Spinal cord (tissue), 10 donors: ENCODE measurements around the gene AVPI1. TPM values are rescaled to one million over a fixed set of nuclear protein-coding genes. Genes with fewer than 3 reads are reported as not detected.

Experiments used
- DNase-seq, 6 donors: peaks; one replicate each; pipeline versions ENCODE4 v3.0.0 to v3.0.0-alpha.2; 2013 to 2015; ENCODE audit warnings: low spot score in 6 of 6, low read depth in 4 of 6
- H3K27ac ChIP-seq: one replicate; pipeline ENCODE4 v1.5.1; 2013; ENCODE audit warnings: low read depth, low read length, control low read depth
- H3K27me3 ChIP-seq: one replicate; pipeline ENCODE4 v1.6.1; 2013; ENCODE audit warnings: low read length; ENCODE audit not compliant: control insufficient read depth, insufficient read depth
- H3K36me3 ChIP-seq: one replicate; pipeline ENCODE4 v1.6.1; 2013; ENCODE audit warnings: low read length; ENCODE audit not compliant: control insufficient read depth, insufficient read depth
- H3K4me1 ChIP-seq: one replicate; pipeline ENCODE4 v1.6.1; 2013; ENCODE audit warnings: low read length; ENCODE audit not compliant: control insufficient read depth, insufficient read depth
- H3K4me3 ChIP-seq: one replicate; pipeline ENCODE4 v1.5.1; 2013; ENCODE audit warnings: low read depth, low read length, control low read depth
- H3K9me3 ChIP-seq: one replicate; pipeline ENCODE4 v1.6.1; 2013; ENCODE audit warnings: low read length; ENCODE audit not compliant: control insufficient read depth, insufficient read depth
- WGBS: methylation state at CpG from one replicate; pipeline ENCODE4 v1.1.5; 2013; ENCODE audit warnings: missing lambda C conversion rate; ENCODE audit not compliant: insufficient coverage; 5-methylcytosine and 5-hydroxymethylcytosine counted together
- long read RNA-seq, 4 donors: transcript quantifications; one replicate each; lab custom pipeline, GENCODE V29; 2026
- polyA plus RNA-seq, 2 donors: library from polyadenylated mRNA; unstranded; fragments of 120-200 nt; gene quantifications; one replicate each; pipeline ENCODE4 v1.2.1, GENCODE V29; 2013; ENCODE audit not compliant: insufficient read length in 2 of 2
- total RNA-seq, 2 donors: library from RNA; depleted of rRNA in 1 of 2; stranded (reverse); fragments of 120-200 nt in 1 of 2; fragments of >200 nt in 1 of 2; gene quantifications; one replicate each; pipeline versions ENCODE4 v1.2.3 to v1.2.4, GENCODE V29; 2013 to 2014
- donor health status: healthy.

Gene AVPI1
- total RNA-seq (10 to 100 TPM; 11.6 to 18.7 TPM), polyA plus RNA-seq (10 to 100 TPM in 1 of 2 donors, 1 to 10 TPM in 1; 8.2 to 15.2 TPM)
- long read RNA-seq, donor 1, transcript AVPI1-201 (3 exons, 1,457 nt): major isoform, 11 of 25 reads
- long read RNA-seq, donor 1, partial matches to known transcripts: 14 of 25 reads
- long read RNA-seq, donor 1, other reads (novel, unspliced or antisense): 0 of 25 reads
- long read RNA-seq, donor 2, partial matches to known transcripts: 0 of 2 reads
- long read RNA-seq, donor 2, other reads (novel, unspliced or antisense): 0 of 2 reads
- long read RNA-seq, donor 3, transcript AVPI1-201 (3 exons, 1,457 nt): major isoform, 5 of 5 reads
- long read RNA-seq, donor 3, partial matches to known transcripts: 0 of 5 reads
- long read RNA-seq, donor 3, other reads (novel, unspliced or antisense): 0 of 5 reads
- long read RNA-seq, donor 4, partial matches to known transcripts: 6 of 9 reads
- long read RNA-seq, donor 4, other reads (novel, unspliced or antisense): 0 of 9 reads

DNA sequence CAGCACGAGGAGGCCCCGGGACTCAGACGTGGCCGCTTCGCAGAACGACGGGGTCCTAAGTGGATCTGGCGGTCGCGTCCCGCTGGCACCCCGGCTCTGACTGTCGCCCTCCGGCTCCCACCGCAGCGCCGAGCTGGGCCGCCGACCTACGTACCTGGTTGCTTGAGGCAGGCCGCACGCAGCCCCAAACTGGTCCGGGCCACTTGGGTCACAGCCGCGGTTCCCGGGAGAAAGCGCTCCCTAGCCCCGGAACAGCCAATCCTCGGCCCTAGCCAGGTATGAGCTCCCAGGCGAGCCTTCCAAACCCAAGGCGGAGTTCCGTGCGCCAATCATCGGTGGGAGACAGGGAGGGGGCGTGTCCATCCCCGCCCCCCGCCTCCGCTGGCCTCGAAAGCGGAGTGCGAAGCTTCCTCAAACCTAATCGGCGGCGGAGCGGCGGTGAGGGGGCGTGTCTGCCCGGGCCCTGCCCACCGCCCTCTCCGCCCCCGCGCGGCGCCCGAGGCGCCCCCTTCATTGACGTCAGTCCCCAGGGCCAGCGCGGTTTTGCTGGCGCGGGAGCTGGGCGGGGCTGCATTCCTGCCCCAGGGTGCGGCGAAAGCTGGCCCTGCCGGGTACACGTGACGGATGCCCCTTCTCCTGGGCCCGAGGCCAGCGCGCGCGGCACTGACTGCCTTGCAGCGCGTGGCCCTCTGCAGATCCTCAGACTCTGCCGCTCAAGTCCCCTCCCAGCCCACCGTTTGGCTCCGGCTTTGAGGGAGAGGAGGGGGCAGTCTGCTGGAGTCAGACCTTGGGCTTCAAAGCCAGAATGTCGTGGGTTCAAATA is at the start of gene AVPI1:
TSS of gene AVPI1 (minus strand) at position 280 of the 823 bp plus-strand sequence. CDS start 7,336 bp downstream, outside the sequence.
- WGBS: under 1% methylated on average over 77 of the region's 78 CpGs
- Histone ChIP-seq H3K27ac (peak within 1 kb of the TSS; percentile 88), H3K27me3 (no peaks in the 10 kb centered on the region), H3K4me1 (peaks cover 35% of the 10 kb centered on the region), H3K4me3 (peak within 1 kb of the TSS; percentile 84), H3K36me3 (no peaks in the 10 kb centered on the region), H3K9me3 (no peaks in the 10 kb centered on the region)
- peak; percentile 83 to 98 (median 88) for DNase-seq

DNA sequence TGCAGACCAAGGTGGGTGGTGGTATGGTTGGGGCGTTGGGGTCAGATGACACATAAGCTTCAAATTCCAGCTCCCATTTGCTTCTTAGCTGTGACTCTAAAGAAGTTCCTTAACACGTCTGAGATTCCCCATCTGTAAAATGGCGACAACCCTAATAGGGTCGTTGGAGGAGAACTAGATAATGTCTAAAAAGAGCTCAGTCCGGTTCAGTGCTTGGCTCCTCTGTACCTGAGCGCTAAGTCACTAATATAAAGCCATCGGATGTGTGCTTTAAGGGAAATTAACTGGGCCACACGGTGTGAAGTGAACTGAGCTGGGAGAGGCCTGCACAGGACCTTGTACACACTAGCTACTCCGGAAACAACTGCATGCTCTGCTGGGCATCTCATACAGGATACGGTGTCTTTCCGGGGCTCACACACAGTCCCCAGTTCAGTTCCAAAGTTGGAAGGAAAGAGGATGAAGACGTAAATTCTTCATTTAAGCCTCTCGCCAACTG is 49.4 kb upstream of the AVPI1 start:
- whole genome bisulfite sequencing: 72% methylated on average over 10 of the region's 13 CpGs
- peak overlapping the region; percentile 95 for H3K4me3 ChIP-seq
- peaks cover 3% of the 10 kb centered on the region for H3K36me3 ChIP-seq
- peaks cover 23% of the 10 kb centered on the region for H3K4me1 ChIP-seq
- H3K27ac ChIP-seq: no peak overlapping the region
- no peaks in the 10 kb centered on the region for H3K27me3 ChIP-seq
- H3K9me3 ChIP-seq: no peaks in the 10 kb centered on the region
- no peak for DNase-seq

GRCh38 chr10:97734021-97734420 is 47.0 kb upstream of the AVPI1 start:
- no peaks in the 10 kb centered on the region for H3K9me3 ChIP-seq
- H3K4me1 ChIP-seq: peaks cover 23% of the 10 kb centered on the region
- no peak overlapping the region for H3K27ac ChIP-seq
- 90% methylated on average over 4 of the region's 6 CpGs for WGBS
- H3K4me3 ChIP-seq: no peak overlapping the region
- peaks cover 3% of the 10 kb centered on the region for H3K36me3 ChIP-seq
- DNase-seq: no peak
- no peaks in the 10 kb centered on the region for H3K27me3 ChIP-seq

DNA sequence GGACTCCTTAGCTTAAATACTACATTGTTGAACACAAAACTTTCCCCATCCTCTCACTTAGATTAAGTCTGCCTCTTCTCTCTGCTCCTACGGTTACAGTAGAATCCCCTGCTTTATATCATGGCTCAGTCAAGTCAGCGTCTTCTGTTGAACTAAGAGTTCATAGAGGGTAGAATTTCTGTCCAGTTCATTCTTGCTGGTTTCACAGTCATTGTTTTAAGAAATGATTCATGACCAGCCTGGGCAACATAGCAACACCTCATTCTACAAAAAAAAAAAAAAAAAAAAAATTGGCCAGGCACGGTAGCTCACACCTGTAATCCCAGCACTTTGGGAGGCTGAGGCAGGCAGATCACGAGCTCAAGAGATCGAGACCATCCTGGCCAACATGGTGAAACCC is 46.2 kb upstream of the AVPI1 start:
- no peak for DNase-seq
- no peaks in the 10 kb centered on the region for H3K27me3 ChIP-seq
- peaks cover 18% of the 10 kb centered on the region for H3K4me1 ChIP-seq
- H3K9me3 ChIP-seq: no peaks in the 10 kb centered on the region
- no CpG with 5 or more reads among the region's 5 CpGs for WGBS
- H3K4me3 ChIP-seq: no peak overlapping the region
- H3K27ac ChIP-seq: no peak overlapping the region
- H3K36me3 ChIP-seq: peaks cover 3% of the 10 kb centered on the region

DNA sequence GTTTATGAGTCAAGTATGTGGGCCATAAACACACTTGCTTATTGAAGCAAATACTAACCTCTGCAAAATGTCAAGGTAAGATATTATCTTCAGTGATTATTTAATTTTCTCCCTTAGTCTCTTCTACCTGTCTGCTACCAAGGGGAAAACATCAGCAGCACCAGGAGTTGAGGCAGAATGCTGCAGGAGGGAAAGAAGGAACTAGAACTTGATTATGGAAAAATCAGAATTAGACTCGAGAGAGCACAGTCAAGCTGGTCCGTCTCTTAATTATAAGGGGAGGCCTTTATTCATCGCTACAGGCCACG is 45.0 kb upstream of the AVPI1 start:
- no peak for DNase-seq
- no peak overlapping the region for H3K4me3 ChIP-seq
- WGBS: 60% methylated on average over 1 of the region's 4 CpGs

GRCh38 chr10:97731346-97732051 is 44.5 kb upstream of the AVPI1 start:
- H3K4me1 ChIP-seq: peaks cover 4% of the 10 kb centered on the region
- DNase-seq: peak in 5 of 6 donors; percentile 73 to 96 (median 83)
- no peak overlapping the region for H3K4me3 ChIP-seq
- WGBS: 62% methylated on average over 6 of the region's 9 CpGs
- no peak overlapping the region for H3K27ac ChIP-seq
- H3K36me3 ChIP-seq: no peaks in the 10 kb centered on the region
- H3K27me3 ChIP-seq: no peaks in the 10 kb centered on the region
- no peaks in the 10 kb centered on the region for H3K9me3 ChIP-seq

More for the DNA sequence above, 45.0 kb upstream of the AVPI1 start:
- Histone ChIP-seq H3K27me3 (no peaks in the 10 kb centered on the region), H3K36me3 (no peaks in the 10 kb centered on the region), H3K27ac (no peak overlapping the region), H3K9me3 (no peaks in the 10 kb centered on the region), H3K4me1 (peaks cover 6% of the 10 kb centered on the region)

- Histone ChIP-seq H3K9me3 (no peaks in the 10 kb centered on the region), H3K27ac (no peak overlapping the region), H3K4me3 (no peak overlapping the region), H3K4me1 (peaks cover 5% of the 10 kb centered on the region), H3K27me3 (no peaks in the 10 kb centered on the region), H3K36me3 (no peaks in the 10 kb centered on the region)
- no peak for DNase-seq
- WGBS: 100% methylated on average over 1 of the region's 5 CpGs
These were observed 42.0 kb upstream of the AVPI1 start for GRCh38 chr10:97729014-97729413.

DNA sequence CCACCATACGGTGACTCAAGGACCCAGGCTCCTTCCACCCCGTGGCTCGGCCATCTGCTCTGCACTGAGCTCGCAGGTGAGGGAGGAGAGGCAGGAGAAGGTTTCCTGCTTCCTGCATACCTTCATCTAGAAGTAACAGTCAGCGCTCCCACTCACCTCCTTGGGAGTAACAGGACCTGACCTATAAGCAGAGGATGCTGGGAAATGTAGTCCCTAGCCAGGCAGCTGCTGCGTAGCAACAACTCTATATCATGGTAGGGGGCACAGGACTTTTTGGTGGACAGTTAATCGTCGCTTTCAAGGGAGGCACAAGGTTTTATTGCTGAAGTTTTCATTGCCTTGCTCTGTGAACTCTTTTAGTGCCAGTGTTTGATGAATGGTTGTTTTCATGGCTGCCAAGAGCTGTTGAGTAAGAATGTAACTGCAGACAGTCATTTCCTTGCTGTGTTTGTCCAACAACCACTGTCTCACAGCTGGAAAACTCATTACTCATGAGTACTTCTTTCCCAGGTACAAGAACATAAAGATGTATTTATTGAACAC is 39.7 kb upstream of the AVPI1 start:
- H3K4me3 ChIP-seq: peak overlapping the region; percentile 9
- DNase-seq: peak in 2 of 6 donors; percentile 36 to 70
- peaks cover 5% of the 10 kb centered on the region for H3K4me1 ChIP-seq
- no peaks in the 10 kb centered on the region for H3K27me3 ChIP-seq
- H3K36me3 ChIP-seq: no peaks in the 10 kb centered on the region
- H3K9me3 ChIP-seq: no peaks in the 10 kb centered on the region
- H3K27ac ChIP-seq: no peak overlapping the region
- WGBS: 10% methylated on average over 6 of the region's 8 CpGs

- H3K27me3 ChIP-seq: no peaks in the 10 kb centered on the region
- no peak overlapping the region for H3K4me3 ChIP-seq
- H3K27ac ChIP-seq: no peak overlapping the region
- 43% methylated on average over 1 of the region's 5 CpGs for WGBS
- no peak for DNase-seq
- no peaks in the 10 kb centered on the region for H3K36me3 ChIP-seq
- no peaks in the 10 kb centered on the region for H3K9me3 ChIP-seq
- peaks cover 7% of the 10 kb centered on the region for H3K4me1 ChIP-seq
These were observed 37.4 kb upstream of the AVPI1 start for GRCh38 chr10:97724341-97724941.
